ENCODE measurements around the gene TUFT1. TPM values are rescaled to one million over a fixed set of nuclear protein-coding genes. Genes with fewer than 3 reads are reported as not detected.
A peak's percentile ranks its signal among the peaks of the same experiment; 100 is the strongest.

The TUFT1 gene
- total RNA-seq, 1 donor from 2014 or later: 33.5 TPM

- H3K4me3 ChIP-seq (ENCODE audit: low read depth, low read length): peak overlapping the region; percentile 67
- TF ChIP-seq CTCF (conservative IDR thresholded peaks at IDR 0.05; ENCODE audit: low read depth, low read length): no peak
- peak; percentile 59 for DNase-seq (ENCODE audit: low read depth)
Measured at GRCh38 chr1:151611288-151611790, 71.2 kb downstream of the TUFT1 start.

- TF ChIP-seq CTCF (conservative IDR thresholded peaks at IDR 0.05; ENCODE audit: low read depth, low read length): no peak
- DNase-seq (ENCODE audit: low read depth): no peak
Measured at GRCh38 chr1:151611832-151612500, 71.9 kb downstream of the TUFT1 start, which contains the start of gene SNX27. TSS of gene SNX27 (plus strand) at chr1:151612050. CDS start at chr1:151612202, 152 bp downstream.

GRCh38 chr1:151612501-151613281, 72.6 kb downstream of the TUFT1 start:
- DNase-seq (ENCODE audit: low read depth): no peak
- no peak for TF ChIP-seq CTCF (conservative IDR thresholded peaks at IDR 0.05; ENCODE audit: low read depth, low read length)
- H3K4me3 ChIP-seq (ENCODE audit: low read depth, low read length): peak overlapping the region; percentile 67

More at GRCh38 chr1:151611832-151612500, 71.9 kb downstream of the TUFT1 start, which contains the start of gene SNX27:
- H3K4me3 ChIP-seq (ENCODE audit: low read depth, low read length): peak within 1 kb of the TSS; percentile 67

GRCh38 chr1:151613282-151613780, 73.2 kb downstream of the TUFT1 start:
- no peak for TF ChIP-seq CTCF (conservative IDR thresholded peaks at IDR 0.05; ENCODE audit: low read depth, low read length)
- peak overlapping the region; percentile 67 for H3K4me3 ChIP-seq (ENCODE audit: low read depth, low read length)
- no peak for DNase-seq (ENCODE audit: low read depth)

GRCh38 chr1:151615711-151616504, 75.8 kb downstream of the TUFT1 start:
- no peak overlapping the region for H3K4me3 ChIP-seq (ENCODE audit: low read depth, low read length)
- TF ChIP-seq CTCF (conservative IDR thresholded peaks at IDR 0.05; ENCODE audit: low read depth, low read length): no peak
- no peak for DNase-seq (ENCODE audit: low read depth)

GRCh38 chr1:151616505-151616849, 76.4 kb downstream of the TUFT1 start:
- H3K4me3 ChIP-seq (ENCODE audit: low read depth, low read length): no peak overlapping the region
- no peak for DNase-seq (ENCODE audit: low read depth)
- TF ChIP-seq CTCF (conservative IDR thresholded peaks at IDR 0.05; ENCODE audit: low read depth, low read length): no peak
